Gastrocnemius medialis (tissue), 4 donors: ENCODE results near the gene GPR55.

Experiments
- POLR2A ChIP-seq, 2 donors: fragments of 450-650 bp; IDR thresholded peaks; one replicate each; pipeline ENCODE4 v1.6.1; 2017; ENCODE audit warnings: antibody characterized with exemption in 2 of 2, mild to moderate bottlenecking in 2 of 2, moderate library complexity in 2 of 2
- TF ChIP-seq, protein P1 (sequence below), 5 experiments: fragments of 450-650 bp in 3 of 5; fragments of 200-600 bp in 2 of 5; sonication (generic) in 2 of 5; IDR thresholded peaks in 4 of 5; conservative IDR thresholded peaks in 1 of 5; 1 replicate in 4 of 5; 2 replicates in 1 of 5; pipeline ENCODE4 v1.5.1; 2016 to 2019; ENCODE audit warnings: antibody characterized with exemption in 5 of 5, mild to moderate bottlenecking in 3 of 5, moderate library complexity in 3 of 5

DNA sequence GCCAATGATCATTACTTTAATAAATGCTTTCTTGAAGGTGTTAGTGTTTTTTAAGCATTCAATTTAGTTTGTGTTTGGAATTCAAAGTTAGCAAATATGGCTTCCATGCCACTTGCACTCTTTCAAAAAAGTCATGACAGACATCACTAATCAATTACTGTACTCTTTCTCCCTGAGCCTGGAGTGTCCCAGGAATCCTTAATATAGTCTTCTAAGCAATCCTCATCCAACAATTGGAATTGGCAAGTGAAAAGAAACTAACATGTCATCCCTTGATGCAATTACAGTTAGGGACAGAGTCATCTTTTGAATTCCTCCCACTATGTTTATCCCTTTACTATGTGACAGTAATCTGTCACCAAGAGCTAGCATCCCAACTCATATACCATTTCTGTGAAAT, 29.7 kb upstream of the GPR55 start:
- TF ChIP-seq, protein P1, sequence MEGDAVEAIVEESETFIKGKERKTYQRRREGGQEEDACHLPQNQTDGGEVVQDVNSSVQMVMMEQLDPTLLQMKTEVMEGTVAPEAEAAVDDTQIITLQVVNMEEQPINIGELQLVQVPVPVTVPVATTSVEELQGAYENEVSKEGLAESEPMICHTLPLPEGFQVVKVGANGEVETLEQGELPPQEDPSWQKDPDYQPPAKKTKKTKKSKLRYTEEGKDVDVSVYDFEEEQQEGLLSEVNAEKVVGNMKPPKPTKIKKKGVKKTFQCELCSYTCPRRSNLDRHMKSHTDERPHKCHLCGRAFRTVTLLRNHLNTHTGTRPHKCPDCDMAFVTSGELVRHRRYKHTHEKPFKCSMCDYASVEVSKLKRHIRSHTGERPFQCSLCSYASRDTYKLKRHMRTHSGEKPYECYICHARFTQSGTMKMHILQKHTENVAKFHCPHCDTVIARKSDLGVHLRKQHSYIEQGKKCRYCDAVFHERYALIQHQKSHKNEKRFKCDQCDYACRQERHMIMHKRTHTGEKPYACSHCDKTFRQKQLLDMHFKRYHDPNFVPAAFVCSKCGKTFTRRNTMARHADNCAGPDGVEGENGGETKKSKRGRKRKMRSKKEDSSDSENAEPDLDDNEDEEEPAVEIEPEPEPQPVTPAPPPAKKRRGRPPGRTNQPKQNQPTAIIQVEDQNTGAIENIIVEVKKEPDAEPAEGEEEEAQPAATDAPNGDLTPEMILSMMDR (IDR thresholded peaks at IDR 0.05 in 4 of 5, conservative IDR thresholded peaks at IDR 0.05 in 1 of 5): no peak
- no peak for TF ChIP-seq POLR2A (IDR thresholded peaks at IDR 0.05)
